B cell (primary cell): ENCODE measurements around the gene RGS17. TPM values are rescaled to one million over a fixed set of nuclear protein-coding genes. Genes with fewer than 3 reads are reported as not detected.

Experiments
- ATAC-seq: fragments of 200-7000 bp; cut with Tn5 transposase; one replicate; pipeline ENCODE4 v1.10.0; 2021; ENCODE audit warnings: low read depth, mild to moderate bottlenecking, moderate number of reproducible peaks, moderate library complexity
- CTCF ChIA-PET: fragments of 350-600 bp; sonication (Branson Sonifier 250); formaldehyde crosslinking; loops from one replicate; lab custom pipeline; 2021; ENCODE audit warnings: antibody characterized with exemption, inconsistent platforms; lab: Charles Lee
- POLR2A ChIA-PET: fragments of 350-600 bp; sonication (Branson Sonifier 250); formaldehyde crosslinking; loops from one replicate; lab custom pipeline; 2021; ENCODE audit warnings: antibody characterized with exemption; lab: Charles Lee
- DNase-seq: peaks from one replicate; pipeline ENCODE4 v3.0.0; 2013
- H2AFZ ChIP-seq: 2 replicates; pipeline ENCODE4 v1.6.1; 2012; ENCODE audit warnings: mild to moderate bottlenecking, low read depth, low read length; ENCODE audit not compliant: insufficient read depth, poor library complexity, severe bottlenecking
- H3K27ac ChIP-seq, 2 donors: 1 replicate in 1 of 2; 2 replicates in 1 of 2; pipeline ENCODE4 v1.5.1; 2012 to 2013; ENCODE audit warnings: low read length in 2 of 2, mild to moderate bottlenecking in 2 of 2, moderate library complexity in 1 of 2
- H3K27me3 ChIP-seq, 4 experiments: fragments of 200-600 bp in 1 of 4; sonication (generic) in 1 of 4; replicated peaks in 1 of 4; 1 replicate in 2 of 4; 2 replicates in 2 of 4; pipeline versions ENCODE4 v1.6.1 to v1.7.0; 2013 to 2016; ENCODE audit warnings: low read length in 3 of 4, mild to moderate bottlenecking in 2 of 4, mixed read lengths in 1 of 4, moderate library complexity in 1 of 4; ENCODE audit not compliant: insufficient read depth in 4 of 4, control insufficient read depth in 3 of 4; ENCODE audit errors: control extremely low read depth in 1 of 4
- H3K36me3 ChIP-seq, 2 experiments: replicated peaks in 1 of 2; 1 replicate in 1 of 2; 2 replicates in 1 of 2; pipeline versions ENCODE4 v1.6.1 to v1.7.1; 2013; ENCODE audit warnings: low read length in 1 of 2; ENCODE audit not compliant: insufficient read depth in 2 of 2, control insufficient read depth in 1 of 2; ENCODE audit errors: control extremely low read depth in 1 of 2, extremely low read depth in 1 of 2
- H3K4me1 ChIP-seq, 2 donors: fragments of 200-600 bp in 1 of 2; sonication (generic) in 1 of 2; 1 replicate in 1 of 2; 2 replicates in 1 of 2; pipeline versions ENCODE4 v1.5.1 to v1.6.1; 2013 to 2017; ENCODE audit warnings: low read length in 2 of 2; ENCODE audit not compliant: control insufficient read depth in 2 of 2, insufficient read depth in 2 of 2
- H3K4me2 ChIP-seq: replicated peaks from 2 replicates; pipeline ENCODE3; 2012; ENCODE audit warnings: mild to moderate bottlenecking, low read depth, low read length; ENCODE audit not compliant: poor library complexity, severe bottlenecking
- H3K4me3 ChIP-seq, 5 experiments: fragments of 200-600 bp in 1 of 5; sonication (generic) in 1 of 5; 1 replicate in 3 of 5; 2 replicates in 2 of 5; pipeline versions ENCODE4 v1.5.1 to v1.7.0; 2011 to 2016; ENCODE audit warnings: low read length in 4 of 5, mild to moderate bottlenecking in 4 of 5, low read depth in 2 of 5, control low read depth in 1 of 5, moderate library complexity in 1 of 5; ENCODE audit not compliant: insufficient read depth in 1 of 5; ENCODE audit errors: control extremely low read depth in 1 of 5, extremely low read depth in 1 of 5
- H3K79me2 ChIP-seq: fragments of 200-600 bp; sonication (generic); one replicate; pipeline ENCODE4 v1.6.0; 2016; ENCODE audit warnings: low read length; ENCODE audit not compliant: control insufficient read depth, insufficient read depth
- H3K9ac ChIP-seq: fragments of 200-600 bp; sonication (generic); 2 replicates; pipeline ENCODE4 v1.6.1; 2017; ENCODE audit warnings: mild to moderate bottlenecking, low read length, moderate library complexity
- H3K9me3 ChIP-seq, 3 donors: one replicate each; pipeline versions ENCODE4 v1.6.1 to v1.7.1; 2013; ENCODE audit warnings: low read length in 2 of 3; ENCODE audit not compliant: control insufficient read depth in 2 of 3, insufficient read depth in 1 of 3; ENCODE audit errors: control extremely low read depth in 1 of 3
- H4K20me1 ChIP-seq: 2 replicates; pipeline ENCODE4 v1.6.0; 2012; ENCODE audit warnings: mild to moderate bottlenecking, low read length; ENCODE audit not compliant: insufficient read depth, control insufficient read depth, poor library complexity, severe bottlenecking
- H3K27ac Mint-ChIP-seq: one replicate; pipeline ENCODE4 v1.8.0; 2021; ENCODE audit warnings: mixed read lengths
- H3K27me3 Mint-ChIP-seq: one replicate; pipeline ENCODE4 v1.8.0; 2021; ENCODE audit warnings: mixed read lengths
- H3K4me1 Mint-ChIP-seq: one replicate; pipeline ENCODE4 v1.8.0; 2021; ENCODE audit warnings: mixed read lengths
- H3K4me3 Mint-ChIP-seq: one replicate; pipeline ENCODE4 v1.8.0; 2021; ENCODE audit warnings: mixed read lengths
- H3K9me3 Mint-ChIP-seq: one replicate; pipeline ENCODE4 v1.8.0; 2022; ENCODE audit warnings: mixed read lengths; ENCODE audit not compliant: insufficient read depth
- CTCF ChIP-seq: fragments of 200-600 bp; IDR thresholded peaks from one replicate; pipeline ENCODE4 v1.8.0; 2022; ENCODE audit warnings: antibody characterized with exemption, mild to moderate bottlenecking
- EZH2 ChIP-seq: IDR thresholded peaks from 2 replicates; pipeline ENCODE4 v1.6.1; 2012; ENCODE audit warnings: borderline replicate concordance, low read depth, mild to moderate bottlenecking, moderate library complexity, low read length; ENCODE audit not compliant: insufficient read depth, poor library complexity, severe bottlenecking
- WGBS: methylation state at CpG from one replicate; pipeline ENCODE4 v1.1.5; 2013; ENCODE audit warnings: missing lambda C conversion rate; ENCODE audit not compliant: insufficient coverage; 5-methylcytosine and 5-hydroxymethylcytosine counted together
- intact Hi-C: fragments of 100-400 bp; cut with micrococcal nuclease; formaldehyde crosslinking; loops from one replicate; pipeline ENCODE4 v1.10.0; 2022
- polyA plus RNA-seq: library from polyadenylated mRNA; depleted of rRNA; stranded (reverse); fragments of >200 nt; gene quantifications from 2 replicates; pipeline ENCODE4 v1.2.3, GENCODE V29; 2012
- total RNA-seq, 2 donors: library from RNA; stranded (reverse); fragments of 120-200 nt in 1 of 2; gene quantifications; 1 replicate in 1 of 2; 2 replicates in 1 of 2; pipeline versions ENCODE4 v1.2.3 to v1.2.4, GENCODE V29; 2013 to 2022

Gene RGS17
- total and polyA plus RNA-seq, 2 donors (not counting 1 experiment from before 2014, with no cell fraction given): not detected

GRCh38 chr6:153126218-153126617, 4.9 kb downstream of the RGS17 start:
- no peaks in the 10 kb centered on the region for H3K36me3 ChIP-seq
- no peak for ATAC-seq

DNA sequence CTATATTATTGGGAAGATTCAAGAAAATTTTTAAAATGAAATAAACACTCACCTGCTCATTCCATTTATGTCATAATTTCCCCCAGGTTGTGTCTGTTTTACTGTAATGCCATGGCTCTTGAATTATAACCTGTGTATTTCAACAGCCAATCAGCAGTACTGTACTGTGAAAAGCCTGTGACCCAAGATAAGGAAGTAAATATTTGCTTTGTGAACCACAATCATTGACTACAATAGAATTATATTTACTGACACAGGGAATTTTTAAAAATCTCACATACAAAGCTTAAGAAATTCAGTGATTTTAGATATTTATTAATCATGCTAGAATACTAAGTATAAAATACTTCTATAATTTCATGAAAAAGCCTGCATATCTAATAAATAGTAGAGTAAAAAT, 6.0 kb downstream of the RGS17 start:
- H3K27ac Mint-ChIP-seq: no peak overlapping the region
- Histone ChIP-seq H4K20me1 (no peaks in the 10 kb centered on the region), H3K4me2 (no peak overlapping the region), H3K27ac (no peak overlapping the region), H2AFZ (no peak overlapping the region), H3K4me1 (peaks cover 2 to 9% of the 10 kb centered on the region in 2 donors), H3K79me2 (no peaks in the 10 kb centered on the region), H3K9ac (no peak overlapping the region), H3K4me3 (no peak overlapping the region), H3K27me3 (peaks cover 0 to 27% (median 15%) of the 10 kb centered on the region in 4 experiments), H3K36me3 (no peaks in the 10 kb centered on the region), H3K9me3 (peaks cover 0 to 3% (median 0%) of the 10 kb centered on the region in 3 donors)
- H3K9me3 Mint-ChIP-seq: no peaks in the 10 kb centered on the region
- H3K4me3 Mint-ChIP-seq: no peak overlapping the region
- CTCF ChIA-PET: no interaction called here
- H3K4me1 Mint-ChIP-seq: peaks cover 6% of the 10 kb centered on the region
- TF ChIP-seq EZH2 (no peak), CTCF (no peak)
- peaks cover 43% of the 10 kb centered on the region for H3K27me3 Mint-ChIP-seq
- no peak for DNase-seq
- intact Hi-C loops: no loop called here
- POLR2A ChIA-PET: no interaction called here
- ATAC-seq: no peak

More at GRCh38 chr6:153126218-153126617, 4.9 kb downstream of the RGS17 start:
- POLR2A ChIA-PET: no interaction called here
- TF ChIP-seq EZH2: no peak
- no peak for TF ChIP-seq CTCF
- H3K79me2 ChIP-seq: no peaks in the 10 kb centered on the region
- no peak overlapping the region for H3K4me3 Mint-ChIP-seq
- no CpG with 5 or more reads among the region's 3 CpGs for WGBS
- peaks cover 0 to 5% (median 0%) of the 10 kb centered on the region in 3 donors for H3K9me3 ChIP-seq
- peaks cover 13% of the 10 kb centered on the region for H3K4me1 Mint-ChIP-seq
- H3K27me3 ChIP-seq: peaks cover 0 to 28% (median 21%) of the 10 kb centered on the region in 4 experiments
- H3K9me3 Mint-ChIP-seq: no peaks in the 10 kb centered on the region
- no peak overlapping the region for H2AFZ ChIP-seq
- no peak overlapping the region for H3K4me3 ChIP-seq
- intact Hi-C loops: no loop called here
- no peak for DNase-seq
- no peak overlapping the region for H3K4me2 ChIP-seq
- peaks cover 8 to 18% of the 10 kb centered on the region in 2 donors for H3K4me1 ChIP-seq
- no peak overlapping the region for H3K27ac Mint-ChIP-seq
- H4K20me1 ChIP-seq: no peaks in the 10 kb centered on the region
- no peak overlapping the region for H3K9ac ChIP-seq
- CTCF ChIA-PET: no interaction called here
- no peak overlapping the region for H3K27ac ChIP-seq
- peaks cover 40% of the 10 kb centered on the region for H3K27me3 Mint-ChIP-seq
